ENCODE results near the gene LMBR1.

GRCh38 chr7:156722043-156722826, 170.7 kb downstream of the LMBR1 start:
- TF ChIP-seq SMC3 (conservative IDR thresholded peaks at IDR 0.05; ENCODE audit: poor library complexity) (no peak), CTCF (IDR thresholded peaks at IDR 0.05; ENCODE audit: poor library complexity, severe bottlenecking) (no peak), POLR2AphosphoS5 (IDR thresholded peaks at IDR 0.05) (no peak), EP300 (conservative IDR thresholded peaks at IDR 0.05; ENCODE audit: poor library complexity, severe bottlenecking) (no peak), REST (IDR thresholded peaks at IDR 0.05; ENCODE audit: borderline replicate concordance) (no peak), EZH2 (IDR thresholded peaks at IDR 0.05; ENCODE audit: borderline replicate concordance, insufficient read depth, low read length, poor library complexity, severe bottlenecking) (no peak), RAD21 (conservative IDR thresholded peaks at IDR 0.05) (no peak)
